GM12892 (cell line): ENCODE data around the gene TRMT61B.

Experiments used
- POLR2AphosphoS5 ChIP-seq: IDR thresholded peaks from 2 replicates; pipeline ENCODE4 v1.6.1; 2011; ENCODE audit warnings: low read depth, low read length, control low read depth
- TAF1 ChIP-seq: IDR thresholded peaks from 2 replicates; pipeline ENCODE4 v1.6.1; 2011; ENCODE audit warnings: low read depth, mild to moderate bottlenecking, control low read depth, low read length, borderline replicate concordance

DNA sequence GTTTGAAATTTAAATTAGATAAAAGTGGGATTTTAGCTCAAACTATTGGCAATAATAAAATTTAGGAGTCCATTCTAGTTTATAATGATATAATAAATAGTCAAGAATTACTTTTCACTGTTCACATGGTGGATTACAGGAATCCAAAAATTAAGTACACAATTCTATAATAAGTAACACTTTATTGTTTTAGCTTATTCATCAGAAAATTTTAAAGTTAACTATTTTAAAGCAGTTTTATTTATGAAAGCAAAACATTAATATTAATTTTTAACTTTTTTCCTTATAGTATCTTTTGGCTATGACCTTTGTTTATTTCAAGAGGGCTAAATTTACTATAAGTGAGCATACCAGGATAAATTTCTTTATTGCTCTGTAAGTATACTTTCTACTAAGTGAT is 48.1 kb downstream of the TRMT61B start:
- TF ChIP-seq POLR2AphosphoS5 (no peak), TAF1 (no peak)
